GM19463 (cell line): ENCODE results near the gene SLC25A22.
A peak's percentile ranks its signal among the peaks of the same experiment; 100 is the strongest.

Experiments
- ATAC-seq: cut with Tn5 transposase; IDR thresholded peaks from one replicate; pipeline ENCODE4 v1.9.1; 2021; ENCODE audit warnings: mild to moderate bottlenecking, moderate library complexity; ENCODE audit not compliant: unreplicated experiment

The SLC25A22 gene

DNA sequence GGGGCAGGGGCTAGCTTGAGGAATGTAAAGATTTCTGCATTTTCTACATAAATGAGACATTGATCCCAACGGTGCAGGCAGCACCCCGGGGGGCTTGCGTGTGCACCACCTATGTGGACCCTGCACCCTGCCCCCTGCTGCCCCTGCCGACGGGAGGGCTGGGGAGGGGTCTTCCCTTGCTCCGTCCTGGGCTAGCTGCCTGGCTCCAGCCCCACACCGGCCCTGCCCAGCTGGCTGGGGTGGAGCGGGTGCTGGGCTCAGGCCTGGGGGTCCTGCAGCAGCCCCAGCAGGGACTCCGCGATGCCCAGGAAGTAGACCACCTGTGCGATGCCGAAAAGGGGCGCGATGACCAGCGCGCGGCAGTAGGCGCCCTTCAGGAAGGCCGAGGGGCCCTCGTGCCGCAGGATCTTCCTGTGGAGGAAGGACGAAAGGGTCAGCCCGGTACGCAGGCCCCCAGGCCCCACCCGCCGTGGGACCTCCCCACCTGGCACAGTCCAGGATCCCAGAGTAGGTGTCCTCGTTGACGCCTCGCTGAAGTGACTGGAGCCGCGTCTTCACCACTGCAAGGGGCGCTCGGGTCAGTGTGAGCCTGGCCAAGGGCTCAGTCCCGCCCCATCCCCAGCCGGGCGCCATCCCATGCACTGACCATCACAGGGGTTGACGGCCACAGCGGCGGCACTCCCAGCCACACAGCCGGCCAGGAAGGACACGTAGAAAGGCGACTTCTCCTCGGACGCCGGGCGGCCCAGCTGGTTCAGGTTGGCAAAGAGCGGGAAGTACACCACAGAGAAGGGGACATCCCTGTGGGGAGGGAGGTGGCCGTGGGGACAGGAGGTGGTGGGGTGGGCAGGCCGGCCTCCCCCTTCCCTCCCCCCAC, 6.2 kb downstream of the SLC25A22 start:
- ATAC-seq: no peak

GRCh38 chr11:790721-791564, 7.1 kb downstream of the SLC25A22 start:
- no peak for ATAC-seq

DNA sequence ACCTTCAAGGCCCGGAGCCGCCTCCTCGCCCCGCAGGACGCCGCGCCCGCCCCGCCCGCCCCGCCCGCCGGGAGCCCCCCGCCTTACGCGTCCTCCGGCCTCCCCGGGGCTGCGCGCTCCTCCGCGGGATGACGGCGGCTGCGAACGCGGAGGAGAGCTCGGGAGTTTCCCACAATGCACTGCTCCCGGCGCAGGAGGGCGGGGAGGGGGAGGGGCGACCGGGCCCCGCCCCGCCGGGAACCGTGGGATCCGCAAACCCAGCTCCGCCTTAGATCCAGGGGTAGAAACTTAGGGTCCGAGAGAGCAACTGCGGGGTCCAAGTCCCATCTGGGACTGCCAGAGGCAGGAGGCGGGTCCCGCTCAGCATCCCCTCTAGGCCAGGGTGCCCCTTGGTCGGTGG, 8.1 kb downstream of the SLC25A22 start, which contains the start of gene CEND1:
CEND1 (minus strand) TSS at position 148 of the 400 bp plus-strand sequence. CDS start 1,514 bp downstream, outside the sequence.
- ATAC-seq: no peak

GRCh38 chr11:788953-789940, 8.8 kb downstream of the SLC25A22 start:
- ATAC-seq: no peak

DNA sequence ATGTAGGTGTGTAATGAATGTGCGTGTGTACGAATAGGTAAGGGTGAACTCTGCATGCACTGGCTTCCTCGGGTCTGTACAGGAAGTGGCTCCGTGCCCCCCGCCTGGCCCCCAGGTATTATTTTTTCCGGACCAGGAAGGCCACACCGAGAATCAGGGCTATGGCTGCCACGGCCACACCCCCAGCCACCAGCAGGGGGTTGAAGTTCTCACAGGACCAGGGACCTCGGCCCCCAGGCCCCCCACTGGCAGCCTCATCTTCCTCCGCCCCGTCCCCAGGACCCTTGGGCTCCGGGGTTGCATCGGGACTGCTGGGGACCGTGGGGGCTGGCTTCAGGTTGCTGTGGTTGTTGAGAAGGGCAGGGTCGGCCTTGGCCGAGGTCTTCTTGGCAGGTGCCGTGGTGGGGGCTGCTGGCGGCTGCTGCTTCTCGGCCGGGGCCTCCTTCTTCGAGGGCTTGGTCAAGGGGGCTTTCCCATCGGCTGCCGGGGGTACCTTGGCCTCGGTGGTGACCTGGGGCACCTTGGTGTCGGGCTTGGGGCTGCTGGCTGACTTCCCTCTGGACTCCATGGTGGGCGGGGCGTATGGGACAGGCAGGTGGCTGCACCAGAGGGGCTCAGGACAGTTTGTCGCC, 10.0 kb downstream of the SLC25A22 start:
- ATAC-seq: no peak

GRCh38 chr11:787084-787675, 10.9 kb downstream of the SLC25A22 start:
- ATAC-seq: no peak

DNA sequence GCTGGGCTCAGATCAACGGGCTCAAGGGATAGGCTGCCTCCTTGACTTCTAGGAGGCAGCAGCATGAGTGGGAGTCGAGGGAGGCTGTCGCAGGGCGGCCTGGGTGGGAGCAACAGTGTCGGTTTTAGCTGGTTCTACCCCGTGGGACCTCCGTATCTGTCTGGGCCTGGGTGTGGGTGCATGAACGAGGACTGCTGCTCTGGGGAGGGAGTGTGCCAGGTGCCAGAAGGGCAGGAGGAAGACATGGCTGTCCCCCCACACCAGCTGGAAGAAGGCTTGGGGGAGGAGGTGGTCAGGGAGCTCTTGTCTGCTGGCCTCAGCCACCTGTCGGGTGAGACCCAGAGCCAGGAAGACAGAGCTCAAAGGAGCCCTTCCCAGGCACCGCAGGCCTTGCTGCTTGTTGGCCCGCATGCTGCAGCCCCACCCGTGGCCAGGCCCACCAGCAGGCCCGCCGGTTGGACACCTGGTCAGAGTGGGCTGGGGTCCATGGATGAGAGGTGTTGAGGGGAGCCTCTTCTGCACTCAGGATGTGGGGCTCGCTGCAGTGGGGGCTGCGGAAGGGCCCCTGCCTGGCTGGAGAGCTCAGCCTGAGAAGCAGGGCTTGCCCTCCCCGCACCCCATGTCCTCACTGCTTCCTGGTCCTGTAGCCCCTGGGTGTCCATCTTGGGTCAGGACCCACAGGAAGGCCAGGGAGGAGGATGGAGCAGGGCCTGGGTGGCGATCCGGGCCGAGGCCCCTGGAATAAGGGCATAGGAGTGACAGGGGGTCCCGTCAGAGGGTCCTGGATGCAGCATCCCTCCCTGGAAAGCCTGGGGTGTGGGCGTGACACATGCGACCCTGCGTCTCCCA, 11.6 kb downstream of the SLC25A22 start:
- ATAC-seq: no peak

GRCh38 chr11:783581-784015, 14.5 kb downstream of the SLC25A22 start:
- ATAC-seq: no peak

- no peak for ATAC-seq
Observed at GRCh38 chr11:782264-783174, 15.6 kb downstream of the SLC25A22 start.

DNA sequence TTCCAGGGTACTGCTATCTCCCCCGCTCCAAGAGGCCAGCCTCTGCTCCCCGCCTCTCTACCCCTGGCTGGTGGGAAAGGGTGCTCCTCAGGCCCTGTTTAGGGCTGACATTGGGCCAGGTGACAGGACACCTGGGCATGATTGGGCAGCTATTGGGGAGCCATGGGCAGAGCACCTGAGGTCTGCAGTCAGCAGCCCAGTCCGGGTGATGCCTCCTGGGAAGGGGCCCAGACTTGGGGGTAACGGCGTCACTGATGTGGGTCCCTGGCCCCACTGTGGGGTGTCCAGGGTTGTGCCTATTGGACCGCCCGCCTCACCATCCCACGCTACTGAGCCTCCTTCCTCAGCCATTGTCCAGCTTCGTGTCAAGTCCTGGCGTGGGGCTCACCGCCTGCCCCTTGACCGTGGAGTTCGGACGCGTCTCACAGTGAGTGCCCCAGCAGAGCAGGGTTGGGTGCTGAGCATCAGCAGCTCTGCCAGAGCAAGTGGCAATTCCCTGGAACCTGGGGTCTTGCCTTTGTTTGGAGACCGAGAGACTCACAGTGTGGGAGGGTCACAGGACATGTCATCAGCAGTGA, 18.0 kb downstream of the SLC25A22 start:
- no peak for ATAC-seq

GRCh38 chr11:778976-779954, 18.8 kb downstream of the SLC25A22 start:
- no peak for ATAC-seq

GRCh38 chr11:777288-778255, 20.5 kb downstream of the SLC25A22 start, which contains the start of gene GATD1:
Gene GATD1 (minus strand): TSS chr11:777487. CDS start chr11:777462, 25 bp downstream.
- ATAC-seq: peak; percentile 72

GRCh38 chr11:776561-777287, 21.4 kb downstream of the SLC25A22 start:
- peak; percentile 35 for ATAC-seq

DNA sequence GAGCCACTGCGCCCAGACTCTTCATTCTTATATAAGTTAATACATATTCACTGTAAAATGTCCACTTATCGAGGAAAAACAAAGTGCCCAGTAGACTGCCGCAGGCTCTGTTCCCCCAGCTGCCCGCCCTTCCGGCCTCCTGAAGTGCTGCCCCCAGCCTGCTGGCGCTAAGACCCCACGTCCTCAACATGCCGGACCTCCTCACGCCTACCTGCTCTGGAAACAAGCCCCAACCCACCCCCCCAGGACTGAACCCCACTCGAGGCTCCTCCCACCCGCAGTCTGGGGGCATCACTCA, 21.9 kb downstream of the SLC25A22 start:
- no peak for ATAC-seq
